ENCODE data around the gene AATK.

AATK gene, protein sequence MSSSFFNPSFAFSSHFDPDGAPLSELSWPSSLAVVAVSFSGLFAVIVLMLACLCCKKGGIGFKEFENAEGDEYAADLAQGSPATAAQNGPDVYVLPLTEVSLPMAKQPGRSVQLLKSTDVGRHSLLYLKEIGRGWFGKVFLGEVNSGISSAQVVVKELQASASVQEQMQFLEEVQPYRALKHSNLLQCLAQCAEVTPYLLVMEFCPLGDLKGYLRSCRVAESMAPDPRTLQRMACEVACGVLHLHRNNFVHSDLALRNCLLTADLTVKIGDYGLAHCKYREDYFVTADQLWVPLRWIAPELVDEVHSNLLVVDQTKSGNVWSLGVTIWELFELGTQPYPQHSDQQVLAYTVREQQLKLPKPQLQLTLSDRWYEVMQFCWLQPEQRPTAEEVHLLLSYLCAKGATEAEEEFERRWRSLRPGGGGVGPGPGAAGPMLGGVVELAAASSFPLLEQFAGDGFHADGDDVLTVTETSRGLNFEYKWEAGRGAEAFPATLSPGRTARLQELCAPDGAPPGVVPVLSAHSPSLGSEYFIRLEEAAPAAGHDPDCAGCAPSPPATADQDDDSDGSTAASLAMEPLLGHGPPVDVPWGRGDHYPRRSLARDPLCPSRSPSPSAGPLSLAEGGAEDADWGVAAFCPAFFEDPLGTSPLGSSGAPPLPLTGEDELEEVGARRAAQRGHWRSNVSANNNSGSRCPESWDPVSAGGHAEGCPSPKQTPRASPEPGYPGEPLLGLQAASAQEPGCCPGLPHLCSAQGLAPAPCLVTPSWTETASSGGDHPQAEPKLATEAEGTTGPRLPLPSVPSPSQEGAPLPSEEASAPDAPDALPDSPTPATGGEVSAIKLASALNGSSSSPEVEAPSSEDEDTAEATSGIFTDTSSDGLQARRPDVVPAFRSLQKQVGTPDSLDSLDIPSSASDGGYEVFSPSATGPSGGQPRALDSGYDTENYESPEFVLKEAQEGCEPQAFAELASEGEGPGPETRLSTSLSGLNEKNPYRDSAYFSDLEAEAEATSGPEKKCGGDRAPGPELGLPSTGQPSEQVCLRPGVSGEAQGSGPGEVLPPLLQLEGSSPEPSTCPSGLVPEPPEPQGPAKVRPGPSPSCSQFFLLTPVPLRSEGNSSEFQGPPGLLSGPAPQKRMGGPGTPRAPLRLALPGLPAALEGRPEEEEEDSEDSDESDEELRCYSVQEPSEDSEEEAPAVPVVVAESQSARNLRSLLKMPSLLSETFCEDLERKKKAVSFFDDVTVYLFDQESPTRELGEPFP (N-terminal part only)

DNA sequence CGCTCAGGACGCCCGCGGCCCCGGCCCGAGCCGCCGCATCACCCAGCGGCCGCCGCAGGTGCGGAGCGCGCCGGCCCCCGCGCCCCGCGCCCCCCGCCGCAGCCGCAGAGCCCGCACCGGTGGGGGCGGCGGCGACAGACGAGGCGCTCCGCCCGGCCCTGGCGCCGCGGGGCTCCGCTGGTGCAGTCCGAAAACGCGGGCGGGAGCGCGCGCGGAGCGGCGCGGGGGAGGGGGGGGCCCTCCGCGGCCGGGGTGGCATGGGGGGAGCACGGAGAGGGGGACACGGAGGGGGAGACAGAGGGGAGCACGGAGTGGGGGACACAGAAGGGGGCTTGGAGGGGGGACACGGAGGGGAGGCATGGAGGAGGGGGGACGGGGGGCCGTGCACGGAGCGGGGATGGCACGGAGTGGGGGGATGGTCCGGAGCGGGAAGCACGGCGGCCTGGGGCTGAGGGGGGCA lies at the start of gene AATK:
AATK (minus strand) TSS at position 189 of the 460 bp plus-strand sequence. CDS start 229 bp downstream, outside the sequence.
- Mint-ChIP-seq H3K4me1 (no peaks in the 10 kb centered on the region), H3K36me3 (no peaks in the 10 kb centered on the region), H3K27me3 (peaks cover 11% of the 10 kb centered on the region), H3K4me3 (peak within 1 kb of the TSS; percentile 45), H3K27ac (no peak within 1 kb of the TSS), H3K9me3 (no peaks in the 10 kb centered on the region)
- DNase-seq (ENCODE audit: low spot score in 2 of 2), result no peak
- ATAC-seq (ENCODE audit: low read depth), result peak; percentile 31

DNA sequence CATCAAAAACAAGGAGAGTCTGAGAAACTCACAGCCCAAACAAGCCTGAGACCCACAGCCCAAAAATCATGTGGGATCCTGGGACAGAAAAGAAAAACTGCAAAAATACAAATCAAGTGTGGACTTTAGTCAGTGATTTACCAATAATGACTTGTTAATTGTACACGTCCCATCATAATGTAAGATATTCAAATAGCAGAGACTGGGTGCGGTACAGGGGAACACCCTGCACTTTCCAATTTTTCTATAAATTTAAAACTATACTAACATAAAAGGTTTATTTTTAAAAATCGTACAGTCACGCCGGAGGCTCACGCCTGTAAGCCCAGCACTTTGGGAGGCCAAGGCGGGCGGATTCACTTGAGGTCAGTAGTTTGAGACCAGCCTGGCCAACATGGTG lies 48.0 kb upstream of the AATK start:
- H3K27me3 Mint-ChIP-seq, result no peaks in the 10 kb centered on the region
- peaks cover 8% of the 10 kb centered on the region for H3K36me3 Mint-ChIP-seq
- DNase-seq (ENCODE audit: low spot score in 2 of 2), result no peak
- no peaks in the 10 kb centered on the region for H3K9me3 Mint-ChIP-seq
- no peak overlapping the region for H3K27ac Mint-ChIP-seq
- ATAC-seq (ENCODE audit: low read depth), result no peak
- no peak overlapping the region for H3K4me3 Mint-ChIP-seq
- peaks cover 5% of the 10 kb centered on the region for H3K4me1 Mint-ChIP-seq

DNA sequence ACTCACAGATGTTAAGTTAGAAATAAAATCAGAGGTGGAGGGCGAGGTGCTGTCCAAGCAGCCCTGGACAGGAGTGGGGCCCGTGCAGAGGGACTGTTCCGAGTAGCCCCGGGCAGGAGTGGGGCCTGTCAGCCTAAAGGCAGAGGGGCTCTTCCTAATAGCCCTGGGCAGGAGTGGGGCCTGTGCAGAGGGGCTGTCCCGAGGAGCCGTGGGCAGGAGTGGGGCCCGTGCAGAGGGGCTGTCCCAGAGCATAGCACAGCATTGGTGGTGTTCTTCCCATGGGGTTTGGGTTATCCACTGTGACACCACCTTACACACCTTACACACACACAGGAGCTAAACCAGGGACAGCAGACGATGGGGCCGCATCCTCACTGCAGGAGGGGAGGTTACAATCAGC lies 46.3 kb upstream of the AATK start:
- ATAC-seq (ENCODE audit: low read depth) (no peak), DNase-seq (ENCODE audit: low spot score in 2 of 2) (no peak)
- H3K4me1 Mint-ChIP-seq, result peaks cover 10% of the 10 kb centered on the region
- no peak overlapping the region for H3K27ac Mint-ChIP-seq
- no peak overlapping the region for H3K4me3 Mint-ChIP-seq
- peaks cover 11% of the 10 kb centered on the region for H3K36me3 Mint-ChIP-seq
- H3K9me3 Mint-ChIP-seq, result no peaks in the 10 kb centered on the region
- no peaks in the 10 kb centered on the region for H3K27me3 Mint-ChIP-seq

DNA sequence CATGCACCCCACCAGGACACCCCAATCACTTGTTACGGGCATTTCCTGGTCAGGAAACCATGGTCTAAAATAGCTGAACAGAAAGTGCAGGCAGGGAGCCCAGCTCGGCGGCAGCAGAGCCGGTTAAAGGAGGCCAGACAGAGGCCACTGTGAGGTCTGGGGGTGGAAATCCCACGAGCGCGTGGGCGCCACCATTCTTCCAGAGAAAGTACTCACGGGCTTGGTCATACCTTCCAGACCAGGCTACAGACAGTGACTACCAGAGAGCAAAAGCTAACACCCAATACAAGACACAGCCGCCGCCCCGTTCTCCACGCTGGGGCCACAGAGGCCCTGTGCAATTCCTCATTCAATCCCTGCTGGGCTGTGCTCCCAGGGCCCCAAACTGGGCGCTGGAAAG lies 44.8 kb upstream of the AATK start:
- Mint-ChIP-seq H3K36me3 (peaks cover 5% of the 10 kb centered on the region), H3K27ac (no peak overlapping the region), H3K9me3 (no peaks in the 10 kb centered on the region), H3K4me3 (no peak overlapping the region), H3K4me1 (peaks cover 10% of the 10 kb centered on the region), H3K27me3 (no peaks in the 10 kb centered on the region)
- DNase-seq (ENCODE audit: low spot score in 2 of 2) (no peak), ATAC-seq (ENCODE audit: low read depth) (no peak)

DNA sequence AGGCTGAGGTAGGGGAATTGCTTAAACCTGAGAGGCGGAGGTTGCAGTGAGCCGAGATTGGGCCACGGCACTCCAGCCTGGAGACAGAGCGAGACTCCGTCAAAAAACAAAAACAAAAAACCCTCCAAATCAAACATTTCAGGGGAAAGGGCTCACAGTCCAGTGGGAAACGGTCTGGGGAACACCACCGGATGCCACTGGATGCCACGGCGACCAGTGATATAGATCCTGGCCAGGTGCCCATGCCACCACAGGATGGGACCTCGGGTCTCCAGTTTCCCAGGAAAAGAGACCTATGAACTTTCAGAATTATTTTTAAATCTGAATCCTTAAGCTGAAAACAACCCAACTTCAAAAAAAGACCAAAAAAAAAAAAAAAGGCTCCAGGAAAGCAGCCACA lies 44.4 kb upstream of the AATK start:
- Mint-ChIP-seq H3K9me3 (no peaks in the 10 kb centered on the region), H3K27me3 (no peaks in the 10 kb centered on the region), H3K4me3 (no peak overlapping the region), H3K36me3 (peaks cover 3% of the 10 kb centered on the region), H3K27ac (no peak overlapping the region), H3K4me1 (peaks cover 10% of the 10 kb centered on the region)
- ATAC-seq (ENCODE audit: low read depth) (no peak), DNase-seq (ENCODE audit: low spot score in 2 of 2) (no peak)

DNA sequence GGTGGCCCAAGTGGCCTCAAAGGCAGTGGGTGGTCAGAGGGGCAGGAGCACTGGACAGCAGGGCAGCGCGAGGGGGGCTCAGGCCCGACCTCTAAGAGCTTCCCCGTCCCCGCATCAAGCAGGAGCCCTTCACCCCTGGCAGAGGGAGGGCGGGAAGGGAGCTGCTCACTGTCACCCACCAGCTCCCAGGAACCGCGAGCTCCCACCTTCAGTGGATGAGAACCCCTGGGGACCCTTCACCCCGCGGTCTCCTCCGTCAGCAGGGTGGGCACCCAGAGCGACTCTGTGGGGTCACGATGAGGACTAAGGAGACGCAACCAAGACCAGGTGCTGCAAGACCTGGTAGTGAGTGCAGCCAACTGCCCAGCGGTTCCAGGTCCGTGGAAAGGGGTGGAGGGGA lies 43.1 kb upstream of the AATK start:
- no peak overlapping the region for H3K27ac Mint-ChIP-seq
- ATAC-seq (ENCODE audit: low read depth), result no peak
- peaks cover 10% of the 10 kb centered on the region for H3K4me1 Mint-ChIP-seq

DNA sequence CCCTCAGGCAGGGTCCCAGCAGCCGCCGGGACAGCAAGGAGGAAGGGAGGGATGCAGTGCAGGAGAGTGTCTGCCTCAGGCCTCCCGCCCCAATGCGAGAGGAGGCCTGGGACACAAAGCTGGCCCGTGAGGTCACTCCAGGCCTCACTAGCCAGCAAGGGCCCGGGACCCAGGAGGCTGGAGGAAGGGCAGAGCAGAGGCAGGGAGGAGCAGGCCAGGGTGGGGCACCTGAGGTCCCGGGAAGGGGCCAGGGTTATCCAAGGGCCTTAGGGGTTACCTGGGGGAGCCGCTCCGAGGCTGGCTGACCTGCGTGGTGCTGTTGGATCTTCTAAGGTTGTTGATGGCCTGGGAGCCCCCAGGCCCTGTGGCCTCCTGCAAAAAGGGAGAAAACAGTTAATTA lies 42.6 kb upstream of the AATK start:
- peaks cover 10% of the 10 kb centered on the region for H3K4me1 Mint-ChIP-seq
- H3K27me3 Mint-ChIP-seq, result no peaks in the 10 kb centered on the region
- no peak overlapping the region for H3K27ac Mint-ChIP-seq
- H3K4me3 Mint-ChIP-seq, result no peak overlapping the region
- no peaks in the 10 kb centered on the region for H3K9me3 Mint-ChIP-seq
- ATAC-seq (ENCODE audit: low read depth) (no peak), DNase-seq (ENCODE audit: low spot score in 2 of 2) (no peak)
- peaks cover 3% of the 10 kb centered on the region for H3K36me3 Mint-ChIP-seq

More for the DNA sequence above, 43.1 kb upstream of the AATK start:
- H3K27me3 Mint-ChIP-seq, result no peaks in the 10 kb centered on the region
- no peak for DNase-seq (ENCODE audit: low spot score in 2 of 2)
- H3K9me3 Mint-ChIP-seq, result no peaks in the 10 kb centered on the region
- H3K4me3 Mint-ChIP-seq, result no peak overlapping the region
- H3K36me3 Mint-ChIP-seq, result peaks cover 3% of the 10 kb centered on the region

DNA sequence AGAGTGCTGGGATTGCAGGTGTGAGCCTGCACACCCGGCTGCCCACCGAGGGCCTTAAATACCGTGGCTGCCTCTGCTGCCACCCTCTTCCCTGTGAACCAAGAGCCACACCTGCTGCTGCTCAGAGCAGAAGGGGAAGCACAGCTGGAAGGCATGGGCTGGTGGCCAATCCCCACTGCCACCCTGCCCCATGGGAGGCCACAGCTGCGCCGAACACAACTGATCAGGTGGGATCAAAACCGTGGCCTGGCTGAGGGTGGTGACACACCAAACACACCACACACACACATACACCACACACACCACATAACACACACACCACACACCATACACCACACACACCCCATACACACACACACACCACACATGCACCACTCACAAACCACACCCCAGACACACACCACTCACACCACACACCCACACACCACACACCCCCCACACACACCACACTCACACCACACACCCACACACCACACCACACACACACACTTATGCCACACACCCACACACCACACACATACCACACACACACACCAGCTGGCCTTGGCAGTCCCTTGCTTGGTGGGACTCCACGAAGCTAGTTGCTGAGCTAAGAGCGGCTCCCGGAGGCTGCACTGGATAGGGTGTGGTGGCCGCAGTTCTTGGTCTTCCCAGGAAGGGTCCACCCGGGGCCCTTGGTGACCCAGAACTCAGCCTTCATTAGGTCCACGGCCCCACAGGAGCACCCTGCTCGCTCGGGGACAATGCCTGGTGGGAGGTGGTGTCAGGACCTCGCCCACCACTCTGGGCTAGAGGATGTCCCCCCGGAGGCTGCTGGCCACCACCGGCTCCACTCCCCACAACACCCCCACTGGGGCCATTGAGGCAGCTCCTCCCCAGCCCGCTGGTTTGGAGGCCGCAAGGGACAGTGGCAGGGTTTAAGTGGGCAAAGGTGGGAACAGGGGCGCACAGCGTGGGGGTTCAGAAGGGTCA lies 41.9 kb upstream of the AATK start:
- H3K4me3 Mint-ChIP-seq, result no peak overlapping the region
- no peaks in the 10 kb centered on the region for H3K9me3 Mint-ChIP-seq
- DNase-seq (ENCODE audit: low spot score in 2 of 2) (no peak), ATAC-seq (ENCODE audit: low read depth) (peak; percentile 93)
- H3K27me3 Mint-ChIP-seq, result no peaks in the 10 kb centered on the region
- H3K27ac Mint-ChIP-seq, result peak overlapping the region; percentile 73
- peaks cover 10% of the 10 kb centered on the region for H3K4me1 Mint-ChIP-seq
- H3K36me3 Mint-ChIP-seq, result peaks cover 3% of the 10 kb centered on the region

DNA sequence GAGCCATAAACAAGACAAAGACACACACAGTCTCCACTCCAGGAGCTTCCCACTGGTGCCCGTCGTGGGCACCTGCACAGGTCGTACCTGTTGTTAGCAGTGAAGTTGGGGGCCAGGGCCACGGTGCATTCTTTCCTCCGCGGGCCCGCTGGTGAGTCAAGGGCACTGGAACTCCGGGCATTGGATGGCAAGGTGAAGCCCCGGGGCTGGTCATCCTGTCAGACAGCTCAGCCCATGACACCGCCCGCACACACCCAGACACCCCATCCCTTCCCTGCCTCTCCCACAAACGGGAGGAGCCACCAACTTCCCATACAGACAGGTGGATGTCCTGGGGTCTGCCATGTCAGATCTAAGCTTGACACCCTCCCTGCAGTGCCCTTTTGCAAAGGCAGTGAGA lies 40.6 kb upstream of the AATK start:
- peaks cover 6% of the 10 kb centered on the region for H3K4me1 Mint-ChIP-seq

DNA sequence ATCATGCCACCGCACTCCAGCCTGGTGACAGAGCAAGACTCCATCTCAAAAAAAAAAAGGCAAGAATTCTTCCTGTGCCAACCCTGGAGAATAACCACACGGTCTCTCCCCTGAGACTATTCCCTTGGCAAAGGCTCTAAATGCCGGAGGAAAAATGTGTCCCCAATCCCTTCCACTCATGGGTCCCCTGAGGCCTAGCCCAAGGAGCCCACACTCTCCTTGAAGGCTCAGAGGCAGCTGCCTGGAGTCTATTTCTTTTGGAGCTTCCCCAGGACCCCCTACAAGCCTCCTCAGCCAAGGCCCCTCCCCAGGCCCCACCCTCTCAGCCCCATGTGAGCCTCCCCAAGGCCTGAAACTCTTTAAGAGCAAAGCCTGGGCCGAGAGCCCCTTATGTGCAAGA lies 40.1 kb upstream of the AATK start:
- no peak overlapping the region for H3K4me3 Mint-ChIP-seq
- H3K36me3 Mint-ChIP-seq, result peaks cover 6% of the 10 kb centered on the region
- no peak for DNase-seq (ENCODE audit: low spot score in 2 of 2)
- peaks cover 6% of the 10 kb centered on the region for H3K4me1 Mint-ChIP-seq
- no peaks in the 10 kb centered on the region for H3K9me3 Mint-ChIP-seq
- ATAC-seq (ENCODE audit: low read depth), result no peak
- H3K27me3 Mint-ChIP-seq, result no peaks in the 10 kb centered on the region
- no peak overlapping the region for H3K27ac Mint-ChIP-seq

More for the DNA sequence above, 40.6 kb upstream of the AATK start:
- DNase-seq (ENCODE audit: low spot score in 2 of 2), result no peak
- peaks cover 6% of the 10 kb centered on the region for H3K36me3 Mint-ChIP-seq
- H3K4me3 Mint-ChIP-seq, result no peak overlapping the region
- no peaks in the 10 kb centered on the region for H3K27me3 Mint-ChIP-seq
- no peak for ATAC-seq (ENCODE audit: low read depth)
- H3K9me3 Mint-ChIP-seq, result no peaks in the 10 kb centered on the region
- no peak overlapping the region for H3K27ac Mint-ChIP-seq

DNA sequence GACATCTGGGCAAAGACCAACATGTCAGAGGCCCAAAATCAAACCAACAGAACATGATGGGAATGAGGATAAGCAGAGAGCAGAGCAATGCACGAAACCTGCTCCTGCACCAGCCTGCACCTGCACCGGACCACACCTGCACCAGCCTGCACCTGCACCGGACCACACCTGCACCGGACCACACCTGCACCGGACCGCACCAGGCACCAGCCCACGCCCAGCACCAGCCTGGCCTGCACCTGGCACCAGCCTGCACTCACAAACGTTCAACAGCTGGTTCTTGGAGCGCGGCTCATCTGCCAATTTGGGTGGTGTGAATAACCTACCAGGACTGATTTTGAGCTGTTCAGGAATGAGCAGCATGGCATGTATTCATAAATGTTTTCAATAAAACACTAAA lies 38.6 kb upstream of the AATK start:
- Mint-ChIP-seq H3K4me3 (no peak overlapping the region), H3K27me3 (no peaks in the 10 kb centered on the region), H3K36me3 (peaks cover 6% of the 10 kb centered on the region), H3K27ac (no peak overlapping the region), H3K9me3 (no peaks in the 10 kb centered on the region), H3K4me1 (peaks cover 6% of the 10 kb centered on the region)
- ATAC-seq (ENCODE audit: low read depth) (no peak), DNase-seq (ENCODE audit: low spot score in 2 of 2) (no peak)

DNA sequence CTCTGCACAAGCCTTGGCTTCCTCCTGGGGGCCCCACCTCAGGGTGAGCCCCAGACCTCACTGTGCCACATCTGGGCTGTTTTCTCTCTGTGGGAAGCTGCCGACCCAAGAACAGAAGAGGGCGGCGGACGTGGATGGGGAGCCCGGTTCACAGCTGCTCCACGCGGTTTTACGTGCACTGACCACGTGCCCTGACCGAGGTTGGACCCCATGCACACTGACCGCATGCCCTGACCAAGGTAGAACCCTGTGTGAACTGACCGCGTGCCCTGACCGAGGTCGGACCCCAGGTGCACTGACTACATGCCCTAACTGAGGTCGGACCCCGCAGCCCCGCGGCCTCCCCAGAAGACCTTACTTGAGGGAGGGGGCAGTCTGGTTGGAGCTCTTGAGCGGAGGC lies 37.1 kb upstream of the AATK start:
- H3K36me3 Mint-ChIP-seq, result peaks cover 7% of the 10 kb centered on the region
- H3K4me1 Mint-ChIP-seq, result peaks cover 6% of the 10 kb centered on the region
- H3K4me3 Mint-ChIP-seq, result no peak overlapping the region
- DNase-seq (ENCODE audit: low spot score in 2 of 2), result no peak
- no peak for ATAC-seq (ENCODE audit: low read depth)
- H3K27me3 Mint-ChIP-seq, result no peaks in the 10 kb centered on the region
- H3K9me3 Mint-ChIP-seq, result no peaks in the 10 kb centered on the region
- H3K27ac Mint-ChIP-seq, result no peak overlapping the region

DNA sequence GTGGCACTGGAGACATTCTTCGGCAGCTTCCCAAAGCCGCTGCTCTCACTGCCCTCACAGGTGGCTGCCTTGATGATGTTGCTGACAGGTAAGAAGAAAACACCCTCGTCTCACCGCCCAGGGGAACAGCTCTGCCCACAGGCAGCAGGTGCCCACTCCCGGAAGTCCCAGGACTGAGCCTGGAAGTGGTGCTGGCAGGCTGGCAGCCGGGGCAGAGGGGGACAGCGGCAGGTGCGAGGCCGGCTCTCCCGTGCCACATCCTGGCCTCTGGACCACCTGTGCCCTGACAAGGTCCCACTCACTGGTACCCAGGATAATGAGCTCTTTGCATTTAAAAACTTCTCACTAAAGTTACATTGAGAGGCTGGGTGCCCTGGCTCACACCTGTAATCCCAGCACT lies 36.3 kb upstream of the AATK start:
- Mint-ChIP-seq H3K27me3 (no peaks in the 10 kb centered on the region), H3K4me3 (no peak overlapping the region), H3K36me3 (peaks cover 7% of the 10 kb centered on the region), H3K4me1 (no peaks in the 10 kb centered on the region), H3K9me3 (no peaks in the 10 kb centered on the region), H3K27ac (no peak overlapping the region)
- DNase-seq (ENCODE audit: low spot score in 2 of 2) (no peak), ATAC-seq (ENCODE audit: low read depth) (no peak)

Data from memory B cell (primary cell).